Activated CD4-positive, alpha-beta T cell treated with anti-CD3 and anti-CD28 coated beads for 48 hours (primary cell): Measurements from ENCODE around the gene ADAM33.

Experiments used
- DNase-seq: peaks from one replicate; pipeline ENCODE4 v3.0.0-alpha.2; 2020

Gene ADAM33

DNA sequence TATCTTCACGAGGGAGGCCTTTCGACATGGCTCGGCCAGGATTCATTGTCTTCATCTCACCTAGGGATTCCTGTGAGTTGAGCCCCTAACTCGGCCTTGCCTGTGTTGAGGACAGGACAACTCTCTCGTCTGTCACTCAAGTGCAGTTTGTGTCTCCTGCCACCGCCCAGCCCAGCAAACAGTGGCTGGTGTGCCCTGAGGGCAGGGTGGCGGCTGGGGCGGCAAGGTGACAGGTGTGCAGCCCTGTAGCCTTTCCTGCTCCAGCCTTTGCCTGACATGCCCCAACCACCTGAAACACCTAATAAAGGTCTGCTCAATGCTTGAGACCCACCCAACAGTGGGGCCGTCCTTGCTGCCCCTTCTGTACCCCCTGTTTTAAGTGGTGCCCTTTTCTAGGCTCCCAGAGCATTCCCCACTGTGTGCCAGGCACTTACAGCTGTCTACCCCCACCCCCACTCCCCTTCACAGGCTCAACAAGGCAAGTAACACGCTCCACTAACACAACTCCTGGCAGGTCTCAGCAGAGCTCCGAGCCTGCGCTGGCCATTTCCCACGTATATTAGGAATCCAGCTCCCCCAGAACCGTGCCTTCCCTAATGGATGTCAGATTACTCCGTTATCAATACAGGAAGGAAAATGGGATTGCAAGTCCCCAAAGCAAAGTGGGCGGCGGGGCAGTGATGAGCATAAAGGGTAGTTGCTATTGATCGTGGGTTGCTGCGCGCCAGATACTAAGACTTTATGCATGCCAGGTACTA lies 36.3 kb downstream of the ADAM33 start:
- DNase-seq: no peak

DNA sequence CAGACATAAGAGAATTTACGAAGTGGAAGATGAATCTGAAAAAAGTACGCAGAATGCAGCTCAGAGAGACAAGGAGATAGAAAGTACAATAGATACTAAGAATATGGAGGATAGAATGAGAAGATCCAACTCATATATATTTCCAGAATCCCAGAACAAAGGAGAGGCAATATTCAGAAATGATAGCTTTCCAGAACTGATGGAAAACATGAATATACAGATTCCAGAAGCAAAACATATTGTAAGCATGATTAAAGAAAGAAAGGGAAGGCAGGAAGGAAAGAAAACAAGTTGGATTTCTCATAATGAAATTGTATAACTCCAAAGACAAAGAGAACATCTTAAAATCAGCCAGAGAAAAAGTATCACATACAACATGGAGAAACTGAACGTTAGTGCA lies 41.6 kb downstream of the ADAM33 start:
- DNase-seq: no peak

GRCh38 chr20:3635346-3635745 lies 46.5 kb downstream of the ADAM33 start:
- no peak for DNase-seq

GRCh38 chr20:3633913-3634478 lies 47.8 kb downstream of the ADAM33 start:
- no peak for DNase-seq

GRCh38 chr20:3632311-3633004 lies 49.4 kb downstream of the ADAM33 start:
- no peak for DNase-seq

DNA sequence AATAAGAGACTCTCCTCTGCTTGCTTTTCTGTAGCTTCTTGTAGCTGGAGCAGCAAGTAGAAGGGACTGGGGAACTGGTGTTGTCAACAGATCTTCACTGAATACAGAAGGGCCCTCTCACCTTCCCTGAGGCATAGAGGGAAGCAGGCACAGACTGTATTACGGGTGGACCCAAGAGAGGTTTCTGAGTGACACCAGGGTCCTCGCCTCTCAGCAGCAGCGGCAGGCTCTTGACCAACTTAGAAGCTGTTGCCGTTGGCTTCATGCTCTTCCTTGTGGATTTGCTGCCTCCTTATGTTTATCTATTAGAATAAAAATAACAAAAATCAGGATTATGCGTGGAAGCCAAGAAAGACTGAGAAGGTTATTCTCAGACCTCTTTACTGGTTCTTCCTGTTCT lies 50.3 kb downstream of the ADAM33 start:
- DNase-seq: no peak

DNA sequence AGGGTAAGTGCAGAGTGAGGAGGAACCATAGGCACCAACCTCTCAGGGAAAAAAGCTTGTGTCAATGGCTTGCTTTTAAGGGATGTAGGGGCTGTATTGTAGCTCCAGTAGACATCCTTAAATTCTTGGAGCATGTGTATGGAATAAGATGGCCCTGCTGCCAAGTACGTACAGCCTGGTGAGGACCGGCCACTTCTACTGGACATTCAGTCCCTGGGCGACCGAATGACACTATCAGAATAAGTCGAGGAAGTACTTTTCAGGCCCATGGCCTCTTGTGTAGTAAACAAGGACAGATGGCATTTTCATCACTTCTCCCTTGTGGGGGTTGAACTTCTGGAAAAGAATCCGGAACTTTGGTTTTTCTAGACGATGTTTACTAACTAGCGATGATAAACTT lies 51.4 kb downstream of the ADAM33 start:
- no peak for DNase-seq

- DNase-seq: no peak
Measured at GRCh38 chr20:3629893-3630292, 51.9 kb downstream of the ADAM33 start.

DNA sequence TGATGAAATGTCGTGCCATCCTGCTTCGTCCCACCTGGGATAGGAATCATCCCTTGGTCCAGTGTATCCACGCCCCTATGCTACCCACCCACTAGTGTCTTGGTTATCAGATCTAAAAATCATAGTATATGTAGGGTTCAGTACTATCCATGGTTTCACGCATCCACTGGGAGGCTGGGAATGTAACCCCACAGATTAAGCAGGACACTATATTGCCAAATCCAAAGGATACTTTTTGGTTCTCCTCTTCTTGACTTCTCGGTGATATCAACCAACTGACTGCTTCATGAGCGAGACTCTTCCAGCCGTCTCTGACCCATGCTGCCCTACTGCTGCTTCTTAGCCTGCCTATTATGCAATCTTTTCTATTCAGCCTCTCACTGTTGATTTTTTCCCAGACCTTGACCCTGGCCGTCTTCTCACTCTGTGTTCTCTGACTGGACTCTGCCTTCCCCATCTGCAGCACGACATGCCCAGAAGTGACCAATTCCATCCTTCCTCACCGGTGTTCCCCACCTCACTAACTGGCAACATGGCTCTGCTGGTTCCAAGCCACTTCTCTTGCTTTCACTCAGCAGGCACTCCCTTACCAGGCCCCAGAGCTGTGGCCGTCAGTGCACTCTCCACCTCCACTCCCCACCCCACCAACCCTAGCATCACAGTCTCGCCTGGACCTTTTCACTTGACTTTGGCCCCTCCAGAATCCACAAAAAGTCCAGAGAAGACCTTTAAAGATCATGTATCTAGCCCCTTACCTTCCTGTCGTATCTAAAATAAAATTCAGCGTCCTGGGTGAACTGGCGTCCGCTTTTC lies 53.1 kb downstream of the ADAM33 start:
- DNase-seq: no peak

GRCh38 chr20:3627476-3627875 lies 54.3 kb downstream of the ADAM33 start:
- no peak for DNase-seq

- no peak for DNase-seq
Measured at GRCh38 chr20:3622406-3622805, 59.4 kb downstream of the ADAM33 start.

GRCh38 chr20:3621111-3621510 lies 60.7 kb downstream of the ADAM33 start:
- no peak for DNase-seq
